ENCODE measurements around the gene RALB. TPM values are rescaled to one million over a fixed set of nuclear protein-coding genes. Genes with fewer than 3 reads are reported as not detected.
"Not testable (repeated sequence)": the region's sequence is repeated elsewhere in the genome, so short reads cannot be mapped to it uniquely, and the experiment has no call there.

Gene RALB
- total RNA-seq, 1 donor from 2014 or later = 181 TPM

- DNase-seq (ENCODE audit: low read depth in 2 of 2) = no peak
These were observed 62.8 kb downstream of the RALB start for GRCh38 chr2:120315367-120316033.

GRCh38 chr2:120316071-120316470 lies 63.4 kb downstream of the RALB start:
- no peak for DNase-seq (ENCODE audit: low read depth in 2 of 2)

GRCh38 chr2:120316528-120317179 lies 64.0 kb downstream of the RALB start:
- no peak for DNase-seq (ENCODE audit: low read depth in 2 of 2)

GRCh38 chr2:120317180-120317533 lies 64.5 kb downstream of the RALB start:
- DNase-seq (ENCODE audit: low read depth in 2 of 2) = no peak

- no peak for DNase-seq (ENCODE audit: low read depth in 2 of 2)
These were observed 65.3 kb downstream of the RALB start for GRCh38 chr2:120317916-120318315.

- DNase-seq (ENCODE audit: low read depth in 2 of 2) = no peak
These were observed 66.0 kb downstream of the RALB start for GRCh38 chr2:120318626-120319025.

GRCh38 chr2:120319123-120319522 lies 66.5 kb downstream of the RALB start:
- no peak for DNase-seq (ENCODE audit: low read depth in 2 of 2)

GRCh38 chr2:120319686-120320317 lies 67.2 kb downstream of the RALB start:
- DNase-seq (ENCODE audit: low read depth in 2 of 2) = peak; percentile 51 to 71

- no peak for DNase-seq (ENCODE audit: low read depth in 2 of 2)
These were observed 67.7 kb downstream of the RALB start for GRCh38 chr2:120320318-120320851.

- DNase-seq (ENCODE audit: low read depth in 2 of 2) = not testable (repeated sequence)
These were observed 68.4 kb downstream of the RALB start for GRCh38 chr2:120320887-120321556.

GRCh38 chr2:120321721-120322284 lies 69.2 kb downstream of the RALB start:
- no peak for DNase-seq (ENCODE audit: low read depth in 2 of 2)

- no peak for DNase-seq (ENCODE audit: low read depth in 2 of 2)
These were observed 69.7 kb downstream of the RALB start for GRCh38 chr2:120322329-120322728.

GRCh38 chr2:120323214-120323613 lies 70.6 kb downstream of the RALB start:
- DNase-seq (ENCODE audit: low read depth in 2 of 2) = no peak

- no peak for DNase-seq (ENCODE audit: low read depth in 2 of 2)
These were observed 71.3 kb downstream of the RALB start for GRCh38 chr2:120323807-120324399.

GRCh38 chr2:120324933-120325332 lies 72.3 kb downstream of the RALB start:
- DNase-seq (ENCODE audit: low read depth in 2 of 2) = no peak

GRCh38 chr2:120326066-120326465 lies 73.4 kb downstream of the RALB start:
- no peak for DNase-seq (ENCODE audit: low read depth in 2 of 2)

GRCh38 chr2:120330946-120331822 lies 78.5 kb downstream of the RALB start:
- no peak for DNase-seq (ENCODE audit: low read depth in 2 of 2)

GRCh38 chr2:120331903-120332302 lies 79.3 kb downstream of the RALB start:
- DNase-seq (ENCODE audit: low read depth in 2 of 2) = no peak

- DNase-seq (ENCODE audit: low read depth in 2 of 2) = no peak
These were observed 79.7 kb downstream of the RALB start for GRCh38 chr2:120332384-120332783.

- no peak for DNase-seq (ENCODE audit: low read depth in 2 of 2)
These were observed 81.4 kb downstream of the RALB start for GRCh38 chr2:120334068-120334467.

Data from dermis microvascular lymphatic vessel endothelial cell (primary cell).